GM13977 (cell line): ENCODE data around the gene PRM2.
A peak's percentile ranks its signal among the peaks of the same experiment; 100 is the strongest.

ENCODE experiments used
- DNase-seq: peaks from one replicate; pipeline ENCODE4 v3.0.0; 2012; ENCODE audit warnings: low spot score
- in situ Hi-C: fragments of 300-500 bp; cut with MboI; formaldehyde crosslinking; loops from one replicate; pipeline ENCODE4 v1.12.0; 2022; ENCODE audit warnings: low sequenced_read_pairs, low pct_unique_long_range_greater_than_20kb, mixed read lengths, inconsistent platforms; ENCODE audit not compliant: unreplicated experiment
- TF ChIP-seq, protein P1 (sequence below): IDR thresholded peaks from 2 replicates; pipeline ENCODE4 v1.5.1; 2012; ENCODE audit warnings: mild to moderate bottlenecking, control low read depth; ENCODE audit not compliant: insufficient read depth; ENCODE audit errors: extremely low read depth, missing control alignments

Gene PRM2

DNA sequence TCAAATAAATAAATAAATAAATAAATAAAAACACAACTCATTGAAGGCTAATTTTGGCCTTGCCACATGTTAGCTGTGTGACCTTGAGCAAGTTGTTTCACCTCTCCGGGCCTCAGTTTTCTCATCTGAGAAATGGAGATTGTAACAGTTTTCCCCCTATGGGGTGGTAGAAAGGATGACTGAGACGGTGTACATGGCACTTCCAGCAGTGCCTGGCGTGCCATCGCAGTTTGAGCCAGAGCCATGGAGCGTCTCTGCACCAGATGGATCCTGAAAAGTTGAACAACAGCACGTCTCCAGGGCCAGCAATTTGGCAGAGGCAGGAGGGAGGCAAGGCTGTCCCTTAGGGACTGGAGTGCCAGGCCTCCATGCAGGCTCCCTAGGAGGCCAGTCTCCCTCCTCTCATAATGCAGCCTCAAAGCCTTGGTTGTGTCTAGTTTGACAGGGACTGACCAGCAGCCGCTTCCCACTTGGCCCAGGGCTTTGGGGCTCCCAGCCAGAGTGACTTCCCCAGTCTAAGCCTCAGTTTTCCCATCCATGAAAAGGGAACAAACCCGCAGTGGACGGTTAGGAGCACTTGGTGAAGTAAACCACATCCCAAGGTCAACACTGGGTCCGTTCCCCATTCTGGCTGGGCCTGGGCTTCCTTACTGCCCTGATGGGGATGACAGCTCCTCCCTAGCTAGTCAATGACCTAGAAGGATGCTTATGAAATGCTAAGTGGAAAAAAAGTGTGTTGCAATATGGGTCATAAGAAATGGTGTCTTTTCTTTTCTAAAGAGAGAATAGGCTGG, 39.6 kb downstream of the PRM2 start:
- in situ Hi-C loops, result no loop called here
- TF ChIP-seq, protein P1, sequence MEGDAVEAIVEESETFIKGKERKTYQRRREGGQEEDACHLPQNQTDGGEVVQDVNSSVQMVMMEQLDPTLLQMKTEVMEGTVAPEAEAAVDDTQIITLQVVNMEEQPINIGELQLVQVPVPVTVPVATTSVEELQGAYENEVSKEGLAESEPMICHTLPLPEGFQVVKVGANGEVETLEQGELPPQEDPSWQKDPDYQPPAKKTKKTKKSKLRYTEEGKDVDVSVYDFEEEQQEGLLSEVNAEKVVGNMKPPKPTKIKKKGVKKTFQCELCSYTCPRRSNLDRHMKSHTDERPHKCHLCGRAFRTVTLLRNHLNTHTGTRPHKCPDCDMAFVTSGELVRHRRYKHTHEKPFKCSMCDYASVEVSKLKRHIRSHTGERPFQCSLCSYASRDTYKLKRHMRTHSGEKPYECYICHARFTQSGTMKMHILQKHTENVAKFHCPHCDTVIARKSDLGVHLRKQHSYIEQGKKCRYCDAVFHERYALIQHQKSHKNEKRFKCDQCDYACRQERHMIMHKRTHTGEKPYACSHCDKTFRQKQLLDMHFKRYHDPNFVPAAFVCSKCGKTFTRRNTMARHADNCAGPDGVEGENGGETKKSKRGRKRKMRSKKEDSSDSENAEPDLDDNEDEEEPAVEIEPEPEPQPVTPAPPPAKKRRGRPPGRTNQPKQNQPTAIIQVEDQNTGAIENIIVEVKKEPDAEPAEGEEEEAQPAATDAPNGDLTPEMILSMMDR, result no peak
- no peak for DNase-seq

DNA sequence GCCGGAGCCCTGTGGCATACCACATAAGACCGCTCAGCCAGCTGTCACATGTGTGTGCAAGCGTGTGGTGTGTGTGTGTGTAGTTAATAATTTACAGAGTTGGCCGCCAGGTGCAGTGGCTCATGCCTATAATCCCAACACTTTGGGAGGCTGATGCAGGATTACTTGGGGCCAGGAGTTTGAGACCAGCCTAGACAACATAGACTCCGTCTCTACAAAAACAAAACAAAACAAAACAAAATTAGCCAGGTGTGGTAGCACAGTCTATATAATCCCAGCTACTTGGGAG, 40.6 kb downstream of the PRM2 start:
- no peak for DNase-seq
- TF ChIP-seq, protein P1, result no peak
- in situ Hi-C loops, result no loop called here

DNA sequence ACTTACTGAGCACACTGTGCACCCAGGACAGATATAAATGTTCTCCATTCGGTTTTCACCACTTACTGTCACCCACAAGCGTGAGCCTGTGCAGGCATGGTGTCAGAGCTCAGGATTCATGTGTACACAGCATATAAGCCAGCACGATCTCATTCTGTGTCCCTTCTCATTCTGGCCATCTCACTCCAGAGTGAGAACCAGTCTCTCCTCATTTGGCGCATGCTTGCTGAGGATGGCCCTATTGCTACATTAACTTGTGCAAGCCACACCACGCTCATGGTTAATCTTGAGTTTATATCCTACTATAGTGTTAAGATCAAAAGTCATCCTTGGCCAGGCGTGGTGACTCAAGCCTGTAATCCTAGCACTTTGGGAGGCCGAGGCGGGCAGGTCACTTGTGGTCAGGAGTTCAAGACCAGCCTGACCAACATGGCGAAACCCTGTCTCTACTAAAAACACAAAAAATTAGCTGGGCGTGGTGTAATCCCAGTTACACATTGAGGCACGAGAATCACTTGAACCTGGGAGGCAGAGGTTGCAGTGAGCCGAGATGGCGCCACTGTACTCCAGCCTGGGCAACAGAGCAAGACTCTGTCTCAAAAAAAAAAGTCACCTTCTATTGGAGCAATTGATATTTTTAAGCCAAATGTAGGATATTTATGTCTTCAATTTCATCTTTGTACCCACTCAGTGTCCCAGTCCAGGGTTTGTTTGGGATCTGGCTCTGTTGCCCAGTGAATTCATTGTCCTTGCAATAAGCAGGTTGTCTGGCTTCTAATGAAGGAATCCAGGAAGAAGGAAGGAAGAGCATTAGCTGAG, 41.2 kb downstream of the PRM2 start:
- in situ Hi-C loops, result no loop called here
- TF ChIP-seq, protein P1, result no peak
- DNase-seq, result no peak

DNA sequence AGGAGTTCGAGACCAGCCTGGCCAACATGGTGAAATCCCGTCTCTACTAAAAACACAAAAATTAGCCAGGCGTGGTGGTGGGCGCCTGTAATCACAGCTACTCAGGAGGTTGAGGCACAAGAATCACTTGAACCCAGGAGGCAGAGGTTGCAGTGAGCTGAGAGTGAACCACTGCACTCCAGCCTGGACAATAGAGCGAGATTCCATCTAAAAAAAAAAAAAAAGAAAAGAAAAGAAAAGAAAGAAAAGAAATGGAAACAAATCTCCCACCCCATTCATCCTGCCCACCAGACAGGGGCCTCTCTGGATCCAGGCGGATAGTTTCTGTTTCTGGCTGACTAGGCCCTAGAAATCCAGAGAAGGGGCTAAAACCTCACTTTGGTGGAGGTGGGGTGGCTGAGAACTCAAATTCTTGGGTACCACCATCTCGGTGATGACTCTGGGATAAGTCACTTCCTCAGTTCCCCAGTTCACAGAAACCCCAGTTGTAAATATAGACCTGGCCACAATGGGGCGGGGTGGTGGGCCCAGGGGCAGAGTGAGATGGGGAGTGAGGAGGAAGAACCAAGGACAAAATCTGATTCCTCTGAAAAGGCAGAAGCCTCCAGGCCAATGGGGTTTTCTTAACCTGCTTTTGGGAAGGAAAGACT, 42.4 kb downstream of the PRM2 start:
- in situ Hi-C loops, result no loop called here
- TF ChIP-seq, protein P1, result no peak
- DNase-seq, result no peak

DNA sequence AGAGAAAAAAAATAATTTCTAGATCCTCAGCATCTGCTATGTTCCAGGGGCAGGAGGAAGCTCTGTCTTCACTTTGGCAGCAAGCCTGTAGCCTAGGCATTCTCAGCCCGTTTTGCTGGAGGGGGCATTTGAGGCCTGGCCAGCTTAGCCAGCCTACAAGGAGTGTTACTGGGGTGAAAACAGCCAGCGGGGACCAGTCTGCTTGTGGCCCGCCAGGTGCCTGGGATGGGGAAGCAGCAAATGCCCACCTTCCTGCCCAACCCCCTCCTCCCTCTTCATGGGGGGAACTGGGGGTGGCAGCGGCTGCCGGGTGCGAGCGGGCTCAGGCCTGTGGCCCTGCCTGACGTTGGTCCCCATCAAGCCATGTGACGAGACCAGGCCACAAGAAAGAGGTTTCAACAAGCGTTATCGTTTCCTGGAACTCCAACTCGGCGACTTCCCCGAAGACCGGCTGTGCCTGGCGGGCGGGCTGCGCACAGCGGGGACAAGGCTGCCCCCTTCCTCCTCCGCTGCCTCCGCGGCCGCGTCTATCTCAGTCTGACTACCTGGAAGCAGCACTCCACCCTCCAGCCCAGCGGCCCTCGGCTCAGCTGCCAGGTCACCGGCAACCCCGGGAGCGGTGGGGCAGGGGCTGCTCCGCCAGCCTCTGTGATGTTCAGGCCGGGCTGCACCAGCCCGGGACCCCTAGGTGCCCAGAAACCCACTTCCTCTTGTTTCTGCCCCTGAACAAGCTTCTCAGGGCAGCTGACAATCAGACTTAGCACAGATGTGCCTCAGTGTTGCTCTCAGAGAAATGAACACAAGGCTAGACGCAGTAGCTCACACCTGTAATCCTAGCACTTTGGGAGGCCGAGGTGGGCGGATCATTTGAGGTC, 43.2 kb downstream of the PRM2 start:
- in situ Hi-C loops, result no loop called here
- peak; percentile 67 for DNase-seq

More for the DNA sequence above, 43.2 kb downstream of the PRM2 start:
- TF ChIP-seq, protein P1, result peak; percentile 11
